GF-D8 (cell line): ENCODE measurements around the gene FAAH.

Source experiments
- DNase-seq: peaks from one replicate; lab custom pipeline; 2025; lab: John Stamatoyannopoulos, UW

FAAH gene

DNA sequence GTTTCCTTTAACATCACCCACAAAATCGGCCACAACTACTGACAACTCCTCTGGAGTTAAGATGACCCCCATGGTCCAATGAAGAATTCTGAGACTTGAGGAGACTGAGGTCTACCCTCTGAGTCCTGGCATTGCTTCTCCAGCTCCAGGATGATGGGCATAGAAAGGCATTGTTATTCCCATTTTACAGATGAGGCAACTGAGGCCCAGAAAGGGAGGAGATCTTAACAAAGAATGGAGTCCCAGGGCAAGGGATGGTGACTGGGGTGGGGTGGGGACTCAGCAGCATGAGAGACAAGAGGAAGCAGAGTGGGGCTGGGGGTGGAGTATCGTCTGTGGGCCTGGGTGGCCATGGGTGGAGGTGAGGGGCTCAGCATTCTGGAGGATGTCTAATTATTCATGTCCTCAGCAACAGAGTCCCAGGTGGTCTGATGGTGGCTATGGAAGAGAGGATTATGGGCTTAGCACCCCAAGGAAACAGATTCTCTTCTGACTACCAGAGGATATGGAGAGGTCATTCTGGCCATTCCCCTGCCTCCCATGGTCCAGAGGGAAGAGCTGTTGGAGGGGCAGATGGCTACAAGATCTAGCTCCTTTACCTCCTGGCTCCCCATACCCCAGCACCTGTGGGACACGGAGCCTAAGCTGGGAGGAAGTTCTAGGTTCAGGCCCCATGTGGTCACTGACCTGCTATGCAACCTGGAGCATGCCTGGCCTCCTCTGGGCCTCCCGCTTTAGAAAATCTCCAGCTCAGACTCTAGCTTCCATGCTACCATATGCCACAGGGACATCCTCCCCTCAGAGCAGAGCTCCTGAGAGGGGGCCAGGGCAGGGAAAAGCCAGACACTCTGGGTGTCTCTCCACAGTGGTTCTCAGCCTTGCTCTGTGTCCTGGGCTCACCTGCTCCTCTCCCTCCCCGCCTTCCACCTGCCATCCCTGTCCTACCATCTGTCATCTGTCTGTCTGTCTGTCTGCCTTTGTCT, 58.1 kb downstream of the FAAH start:
- DNase-seq = no peak

DNA sequence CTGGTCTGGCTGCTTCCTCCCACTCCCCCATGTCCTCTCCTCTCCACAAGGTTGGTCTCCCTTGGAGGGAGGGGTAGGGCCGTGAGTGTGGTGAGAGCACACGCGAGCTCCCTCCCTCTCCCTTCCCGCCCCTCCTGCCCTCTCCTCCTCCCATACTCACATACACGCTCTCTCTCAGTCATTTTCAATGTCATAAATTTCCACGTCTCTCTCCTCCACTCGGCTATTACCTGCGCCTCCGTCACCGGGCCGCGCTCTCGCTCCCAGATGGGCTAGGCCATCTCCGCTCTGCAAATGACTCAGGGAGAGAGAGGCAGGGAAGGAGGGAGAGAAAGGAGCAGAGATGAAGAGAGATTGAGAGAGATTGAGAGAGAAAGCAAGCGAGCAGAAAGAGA, 58.8 kb downstream of the FAAH start:
- DNase-seq = no peak

DNA sequence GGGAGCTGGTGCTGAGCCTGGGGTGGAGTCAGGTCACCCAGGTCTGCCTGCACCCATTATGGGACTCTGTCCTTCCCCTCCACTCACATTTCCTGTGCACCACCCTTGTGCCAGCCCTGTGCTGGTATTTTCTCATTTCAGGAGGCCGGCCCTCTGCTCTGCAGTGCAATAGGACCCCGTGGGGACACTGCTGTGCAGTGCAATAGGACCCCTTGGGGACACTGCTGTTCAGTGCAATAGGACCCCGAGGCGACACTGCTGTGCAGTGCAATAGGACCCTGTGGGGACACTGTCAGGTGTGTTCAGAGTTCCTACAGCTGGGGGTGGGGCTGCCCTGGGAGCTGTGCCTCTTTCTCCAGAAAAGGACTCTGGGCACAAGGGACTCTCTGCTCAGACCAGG, 59.3 kb downstream of the FAAH start:
- DNase-seq = no peak

DNA sequence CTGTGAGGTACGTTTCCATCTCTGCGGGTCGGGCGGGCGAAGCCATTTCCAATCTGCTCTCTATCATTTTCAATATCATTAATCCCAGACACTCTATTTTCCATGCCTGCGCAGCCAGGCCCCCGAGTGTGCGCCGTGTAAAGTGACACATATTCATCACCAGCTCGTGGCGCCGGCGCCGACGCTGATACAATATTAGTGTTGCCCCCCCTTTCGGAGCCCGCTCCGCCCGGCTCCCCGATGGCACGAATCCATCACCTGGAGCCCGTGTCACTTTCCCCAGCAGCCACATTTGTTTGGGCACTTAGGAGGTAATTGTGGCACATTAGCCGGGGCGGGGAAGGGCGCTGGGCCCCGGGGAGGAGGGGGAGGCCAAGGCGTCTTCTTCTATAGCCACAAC, 61.8 kb downstream of the FAAH start:
- no peak for DNase-seq

DNA sequence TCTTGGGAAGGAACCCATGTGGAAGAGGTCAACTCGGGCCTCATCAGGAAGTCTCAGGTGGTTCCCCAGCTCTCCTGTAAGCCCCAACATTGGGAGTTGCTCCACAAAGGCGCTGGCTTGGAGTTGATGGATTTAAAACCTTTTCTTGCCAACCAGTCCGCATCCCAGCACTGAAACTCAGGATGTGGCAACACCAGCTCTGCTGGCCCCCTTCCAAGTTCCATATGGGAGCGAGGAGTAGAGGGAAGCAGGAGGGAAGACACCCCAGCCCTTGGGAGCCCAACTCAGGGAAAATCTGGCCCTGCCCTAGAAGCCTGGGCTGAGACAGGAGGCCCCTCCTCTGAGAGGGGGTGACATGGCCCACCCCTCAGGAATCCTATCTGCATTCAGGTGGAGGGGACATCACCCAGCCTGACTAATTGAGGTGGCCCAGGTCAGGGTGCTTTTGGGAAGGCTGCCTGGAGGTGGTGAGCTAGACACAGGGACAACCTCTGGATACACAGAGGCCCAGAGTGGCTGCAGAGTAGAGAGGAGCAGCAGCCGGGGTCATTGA, 62.4 kb downstream of the FAAH start:
- no peak for DNase-seq

DNA sequence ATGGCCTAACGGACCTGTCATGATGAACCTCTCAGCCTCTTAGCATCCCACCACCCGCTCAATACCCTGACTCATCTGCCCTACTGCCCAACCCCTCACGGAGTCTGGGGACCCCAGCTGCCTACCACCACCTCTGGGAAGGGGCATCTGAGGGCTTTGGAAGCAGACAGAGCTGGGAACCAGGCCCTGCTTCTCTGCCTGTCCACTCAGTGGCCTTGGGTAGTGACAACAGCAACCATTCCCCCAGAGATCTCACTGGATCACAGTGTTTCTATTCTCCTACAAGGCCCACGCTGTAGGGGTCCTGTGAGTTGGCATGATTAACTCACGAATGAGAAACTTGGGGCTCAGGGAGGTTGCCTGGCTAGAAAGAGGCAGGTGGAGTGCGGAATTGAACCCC, 63.1 kb downstream of the FAAH start:
- no peak for DNase-seq

DNA sequence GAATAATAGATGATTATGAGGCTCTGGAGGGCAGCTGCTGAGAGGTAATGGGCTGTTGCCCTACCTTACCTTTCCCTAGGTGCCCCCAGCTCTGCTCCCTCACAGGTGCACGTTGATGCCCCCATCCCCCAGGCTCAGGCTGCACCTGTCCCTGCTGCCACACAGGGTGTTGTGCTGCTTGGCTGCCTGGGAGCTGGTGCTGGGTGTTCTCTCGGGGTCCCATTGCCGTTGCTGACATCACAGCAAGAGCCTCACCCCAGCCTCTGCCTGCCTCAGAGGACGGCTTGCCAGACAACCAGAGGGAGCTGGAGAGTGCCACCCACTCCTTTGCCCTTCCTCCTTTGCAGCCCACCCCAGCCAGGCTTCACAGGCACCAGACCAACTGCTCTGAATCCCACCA, 64.1 kb downstream of the FAAH start:
- no peak for DNase-seq

DNA sequence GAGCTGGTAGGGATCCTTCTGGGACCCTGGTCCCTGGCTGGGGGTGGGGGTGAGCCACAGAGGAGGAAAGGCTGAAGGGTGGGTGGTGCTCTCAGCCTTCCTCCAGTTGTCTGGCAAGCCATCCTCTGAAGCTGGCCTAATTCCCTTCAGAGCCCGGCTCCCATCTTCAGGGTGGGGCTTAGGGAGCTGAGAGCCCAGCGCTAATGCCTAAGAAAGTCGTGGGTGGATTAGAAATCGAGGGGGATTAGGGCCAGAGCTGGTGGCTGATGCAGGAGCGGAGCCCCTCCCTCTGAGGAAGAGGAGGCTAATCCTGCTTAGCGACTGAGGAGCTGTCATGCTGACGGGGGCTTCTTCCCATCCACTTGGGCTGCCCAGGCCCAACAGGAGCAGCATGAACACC, 64.7 kb downstream of the FAAH start:
- DNase-seq = no peak

DNA sequence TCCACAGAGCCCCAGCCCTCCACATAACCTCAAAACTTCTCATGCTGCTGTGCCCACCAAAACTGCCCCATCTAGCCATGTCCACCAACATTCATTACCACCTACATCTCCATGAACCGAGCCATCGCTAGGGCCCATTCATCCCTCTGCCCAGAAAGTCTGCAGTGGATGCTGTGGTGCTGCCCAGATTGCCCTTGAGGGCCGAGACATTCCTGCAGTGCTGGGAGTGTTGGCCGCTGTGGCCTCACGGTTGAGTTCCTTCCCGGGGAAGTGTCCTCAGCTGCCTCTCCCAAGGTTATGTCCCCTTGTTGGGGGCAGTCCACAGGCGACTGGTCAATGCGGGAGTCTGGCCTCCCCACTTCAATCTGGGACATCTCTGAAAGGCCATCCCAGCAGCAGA, 65.2 kb downstream of the FAAH start:
- no peak for DNase-seq

DNA sequence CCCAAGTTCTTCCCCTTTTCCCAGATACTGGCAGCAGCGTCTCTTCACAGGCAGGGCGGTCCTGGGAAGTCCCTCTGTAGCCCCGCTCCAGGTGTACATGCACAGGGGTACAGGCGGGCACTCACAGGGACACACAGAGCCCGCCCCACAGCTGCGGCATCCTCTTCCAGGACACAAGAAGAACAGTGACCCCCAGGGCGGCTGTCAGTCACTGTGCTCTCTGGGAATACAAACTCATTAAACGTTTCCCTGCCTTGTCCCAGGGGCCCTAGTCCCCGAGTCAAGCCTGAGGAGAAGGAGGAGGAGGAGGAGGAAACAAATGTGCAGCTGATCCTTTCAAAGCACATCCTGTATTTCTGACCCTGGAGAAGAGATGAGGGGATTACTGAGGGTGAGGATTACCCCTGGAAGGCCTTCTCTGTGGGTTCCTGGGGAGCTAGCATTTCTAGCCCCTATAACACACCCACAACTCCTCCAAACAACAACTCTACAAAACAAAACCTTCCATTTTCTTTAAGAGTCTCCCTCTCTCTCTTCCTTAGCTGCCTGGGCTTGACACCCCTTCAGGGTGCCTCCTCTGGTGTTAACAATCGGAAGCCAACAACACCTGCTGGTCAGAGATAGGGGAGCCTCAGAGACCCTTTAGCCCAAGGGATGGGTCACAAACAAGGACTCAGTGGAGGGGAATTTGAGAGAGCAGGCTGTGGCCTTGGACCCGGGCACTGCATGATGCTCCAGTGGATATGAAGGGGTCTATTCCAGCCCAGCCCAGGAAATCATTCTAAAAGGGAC, 67.1 kb downstream of the FAAH start:
- DNase-seq = no peak

DNA sequence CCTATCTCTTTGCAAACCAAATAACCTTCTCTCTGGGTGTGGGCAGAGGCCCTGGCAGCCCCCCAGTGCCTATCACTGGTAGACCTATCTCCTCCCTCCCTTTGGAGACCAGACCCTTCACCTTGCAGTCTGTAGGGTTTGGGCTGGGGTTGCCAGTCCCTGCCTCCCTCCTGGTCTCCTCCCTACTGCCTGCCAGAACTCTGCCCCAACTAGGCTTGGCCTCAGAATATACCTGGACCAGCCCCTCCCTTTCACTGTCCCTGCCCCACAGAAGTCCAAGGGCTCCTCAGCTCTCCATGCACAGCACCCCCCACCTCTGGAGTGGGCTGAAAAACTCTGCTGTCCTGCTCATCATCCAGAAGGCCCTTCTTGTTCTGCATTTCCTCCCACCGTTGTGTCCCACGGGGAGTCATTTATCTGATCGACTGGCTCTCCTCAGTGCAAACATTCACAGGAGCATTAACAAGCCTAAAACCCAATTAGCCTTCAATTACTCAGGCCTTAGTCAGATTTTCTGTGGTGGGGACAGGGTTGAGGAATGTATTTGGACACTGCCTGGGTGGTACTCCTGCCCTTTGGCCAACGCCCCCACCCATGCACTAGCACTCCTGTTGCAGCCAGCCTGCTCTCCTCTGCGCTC, 67.8 kb downstream of the FAAH start:
- DNase-seq = no peak
